Measurements from ENCODE around the gene GJC1. TPM values are rescaled to one million over a fixed set of nuclear protein-coding genes. Genes with fewer than 3 reads are reported as not detected.

Gene GJC1
- total and polyA plus RNA-seq, 2 donors from 2014 or later, result 1.8 to 6.5 TPM

GRCh38 chr17:44871556-44871955, 41.5 kb upstream of the GJC1 start:
- H3K27ac ChIP-seq (ENCODE audit: low read depth in 2 of 2, low read length in 2 of 2), result no peak overlapping the region

GRCh38 chr17:44867841-44868240, 37.8 kb upstream of the GJC1 start:
- intact Hi-C loops (cut with DNase I), result no loop called here
- H3K27ac ChIP-seq (ENCODE audit: low read depth in 2 of 2, low read length in 2 of 2), result no peak overlapping the region
- H3K4me1 ChIP-seq (ENCODE audit: control insufficient read depth in 2 of 3, insufficient read depth in 2 of 3, low read depth in 1 of 3, low read length in 3 of 3), result no peaks in the 10 kb centered on the region
- TF ChIP-seq CTCF (IDR thresholded peaks at IDR 0.05; ENCODE audit: borderline replicate concordance, extremely low read depth, insufficient read depth), result no peak
- peak in 1 of 5 donors; percentile 10 for DNase-seq
- FAIRE-seq, result no peak
- no peaks in the 10 kb centered on the region for H3K9me3 ChIP-seq (ENCODE audit: control insufficient read depth in 2 of 3, insufficient read depth in 1 of 3, low read length in 3 of 3)
- H3K4me3 ChIP-seq (ENCODE audit: low read length in 3 of 3), result no peak overlapping the region
- peaks cover 8 to 49% (median 41%) of the 10 kb centered on the region in 3 donors for H3K36me3 ChIP-seq (ENCODE audit: control insufficient read depth in 2 of 3, insufficient read depth in 3 of 3, low read length in 3 of 3)
- no peaks in the 10 kb centered on the region for H3K27me3 ChIP-seq (ENCODE audit: control insufficient read depth, insufficient read depth, low read length)
- H3K9ac ChIP-seq (ENCODE audit: low read length in 3 of 3), result no peak overlapping the region

More at GRCh38 chr17:44871556-44871955, 41.5 kb upstream of the GJC1 start:
- intact Hi-C loops (cut with DNase I), result loop anchor here (5.0 kb wide), 1 partner anchor 94 kb away; no protein-coding TSS in a partner anchor
- no peak overlapping the region for H3K4me3 ChIP-seq (ENCODE audit: low read length in 3 of 3)
- H3K9me3 ChIP-seq (ENCODE audit: control insufficient read depth in 2 of 3, insufficient read depth in 1 of 3, low read length in 3 of 3), result no peaks in the 10 kb centered on the region
- H3K27me3 ChIP-seq (ENCODE audit: control insufficient read depth, insufficient read depth, low read length), result no peaks in the 10 kb centered on the region
- FAIRE-seq, result no peak
- DNase-seq, result no peak
- no peak for TF ChIP-seq CTCF (IDR thresholded peaks at IDR 0.05; ENCODE audit: borderline replicate concordance, extremely low read depth, insufficient read depth)
- H3K36me3 ChIP-seq (ENCODE audit: control insufficient read depth in 2 of 3, insufficient read depth in 3 of 3, low read length in 3 of 3), result peaks cover 5 to 47% (median 34%) of the 10 kb centered on the region in 3 donors
- H3K9ac ChIP-seq (ENCODE audit: low read length in 3 of 3), result no peak overlapping the region
- no peaks in the 10 kb centered on the region for H3K4me1 ChIP-seq (ENCODE audit: control insufficient read depth in 2 of 3, insufficient read depth in 2 of 3, low read depth in 1 of 3, low read length in 3 of 3)

GRCh38 chr17:44865931-44866330, 35.8 kb upstream of the GJC1 start:
- H3K4me3 ChIP-seq (ENCODE audit: low read length in 3 of 3), result no peak overlapping the region
- H3K4me1 ChIP-seq (ENCODE audit: control insufficient read depth in 2 of 3, insufficient read depth in 2 of 3, low read depth in 1 of 3, low read length in 3 of 3), result no peaks in the 10 kb centered on the region
- no peaks in the 10 kb centered on the region for H3K9me3 ChIP-seq (ENCODE audit: control insufficient read depth in 2 of 3, insufficient read depth in 1 of 3, low read length in 3 of 3)
- intact Hi-C loops (cut with DNase I), result no loop called here
- peaks cover 10 to 42% (median 37%) of the 10 kb centered on the region in 3 donors for H3K36me3 ChIP-seq (ENCODE audit: control insufficient read depth in 2 of 3, insufficient read depth in 3 of 3, low read length in 3 of 3)
- H3K9ac ChIP-seq (ENCODE audit: low read length in 3 of 3), result no peak overlapping the region
- no peak for TF ChIP-seq CTCF (IDR thresholded peaks at IDR 0.05; ENCODE audit: borderline replicate concordance, extremely low read depth, insufficient read depth)
- DNase-seq (peak in 2 of 5 donors; percentile 3 to 35), FAIRE-seq (no peak)
- no peaks in the 10 kb centered on the region for H3K27me3 ChIP-seq (ENCODE audit: control insufficient read depth, insufficient read depth, low read length)
- H3K27ac ChIP-seq (ENCODE audit: low read depth in 2 of 2, low read length in 2 of 2), result no peak overlapping the region

- H3K27ac ChIP-seq (ENCODE audit: low read depth in 2 of 2, low read length in 2 of 2), result no peak overlapping the region
- no peaks in the 10 kb centered on the region for H3K27me3 ChIP-seq (ENCODE audit: control insufficient read depth, insufficient read depth, low read length)
- FAIRE-seq, result no peak
- H3K9ac ChIP-seq (ENCODE audit: low read length in 3 of 3), result no peak overlapping the region
- H3K9me3 ChIP-seq (ENCODE audit: control insufficient read depth in 2 of 3, insufficient read depth in 1 of 3, low read length in 3 of 3), result no peaks in the 10 kb centered on the region
- DNase-seq, result peak in 4 of 5 donors; percentile 73 to 88 (median 79)
- intact Hi-C loops (cut with DNase I), result no loop called here
- no peaks in the 10 kb centered on the region for H3K4me1 ChIP-seq (ENCODE audit: control insufficient read depth in 2 of 3, insufficient read depth in 2 of 3, low read depth in 1 of 3, low read length in 3 of 3)
- H3K4me3 ChIP-seq (ENCODE audit: low read length in 3 of 3), result no peak overlapping the region
- peaks cover 10 to 44% (median 41%) of the 10 kb centered on the region in 3 donors for H3K36me3 ChIP-seq (ENCODE audit: control insufficient read depth in 2 of 3, insufficient read depth in 3 of 3, low read length in 3 of 3)
- TF ChIP-seq CTCF (IDR thresholded peaks at IDR 0.05; ENCODE audit: borderline replicate concordance, extremely low read depth, insufficient read depth), result peak; percentile 78
Observed at GRCh38 chr17:44865231-44865660, 35.2 kb upstream of the GJC1 start.
